Activated effector memory CD4-positive, alpha-beta T cell treated with Interleukin-2 at 50 U/mL for 16 hours (primary cell): ENCODE measurements around the gene PTPRU.

Experiments used
- DNase-seq: peaks from one replicate; pipeline ENCODE4 v3.0.0-alpha.2; 2020

The PTPRU gene

DNA sequence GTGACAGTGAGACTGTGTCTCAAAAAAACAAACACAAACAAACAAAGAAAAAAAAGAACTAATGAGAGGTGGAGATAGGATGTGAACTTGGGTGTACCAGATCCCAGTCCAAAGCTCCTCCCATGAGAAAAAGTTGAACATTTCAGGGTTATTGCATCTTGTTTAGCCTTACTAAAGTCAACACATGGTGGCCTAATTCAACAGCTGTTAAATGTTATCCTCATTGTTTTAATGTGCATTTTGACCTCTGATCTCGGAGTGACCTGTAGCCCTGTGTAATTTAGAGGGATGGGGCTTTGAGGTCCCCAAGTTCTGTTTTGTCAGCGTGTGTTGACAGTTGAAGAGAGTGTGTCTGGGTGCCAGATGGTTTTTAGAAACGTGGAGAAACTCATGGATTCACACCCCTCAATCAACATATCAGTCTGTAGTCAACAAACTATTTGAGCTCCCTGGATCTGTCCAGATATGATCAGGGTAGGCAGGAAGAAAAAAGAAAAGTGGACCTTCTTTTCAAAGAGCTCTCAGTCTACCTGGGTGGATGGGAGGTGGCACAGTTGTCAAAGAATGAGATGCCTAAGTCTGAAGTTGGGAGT, 34.7 kb downstream of the PTPRU start:
- DNase-seq = no peak

DNA sequence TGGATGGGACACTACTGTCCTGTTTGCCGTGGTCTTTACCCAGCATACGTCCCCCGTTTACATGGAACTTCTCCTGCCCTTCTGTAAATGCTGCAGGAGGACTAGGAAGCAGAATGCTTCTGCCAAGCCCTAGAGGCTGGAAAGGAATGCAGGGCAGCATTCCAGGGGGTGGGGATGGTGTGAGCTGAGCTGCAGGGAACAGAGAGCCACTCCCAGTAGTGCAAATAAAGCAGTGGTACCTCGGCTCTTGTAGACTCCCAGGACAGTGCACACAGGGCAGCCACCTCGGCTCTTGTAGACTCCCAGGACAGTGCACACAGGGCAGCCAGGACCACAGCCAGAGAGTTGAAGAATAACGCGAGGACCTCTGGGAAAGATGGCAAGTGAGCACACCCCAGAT, 35.4 kb downstream of the PTPRU start:
- DNase-seq = no peak

DNA sequence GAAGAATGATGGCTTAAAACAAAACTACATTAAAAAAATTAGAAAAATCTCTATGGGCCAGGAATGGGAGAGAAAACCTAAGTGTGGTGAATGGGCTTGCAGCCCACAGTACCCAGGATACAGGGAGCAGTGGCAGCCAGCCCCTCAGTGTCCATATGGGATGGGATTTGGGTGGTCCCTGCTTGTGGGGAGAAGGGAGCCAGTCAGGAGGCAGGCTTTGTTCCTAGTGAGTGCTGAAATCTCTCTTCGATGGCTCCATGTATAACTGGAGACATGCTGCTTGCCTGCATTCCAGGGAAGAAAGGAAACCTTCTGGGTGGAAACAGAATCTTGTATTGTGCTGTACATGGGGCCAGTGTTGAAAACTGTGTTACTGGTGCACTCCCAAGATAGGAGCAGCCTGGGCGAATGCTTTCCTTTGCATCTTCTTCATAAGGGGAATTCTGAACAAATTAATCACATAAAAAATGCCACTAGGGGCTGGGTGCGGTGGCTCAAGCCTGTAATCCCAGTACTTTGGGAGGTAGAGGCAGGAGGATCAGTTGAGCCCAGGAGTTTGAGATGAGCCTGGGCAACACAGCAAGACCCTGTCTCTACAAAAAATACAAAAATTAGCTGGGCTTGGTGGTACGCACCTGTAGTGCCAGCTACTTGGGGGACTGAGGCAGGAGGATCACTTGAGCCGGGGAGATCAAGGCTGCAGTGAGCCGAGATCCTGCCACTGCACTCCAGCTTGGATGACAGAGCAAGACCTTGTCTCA, 36.0 kb downstream of the PTPRU start:
- no peak for DNase-seq

DNA sequence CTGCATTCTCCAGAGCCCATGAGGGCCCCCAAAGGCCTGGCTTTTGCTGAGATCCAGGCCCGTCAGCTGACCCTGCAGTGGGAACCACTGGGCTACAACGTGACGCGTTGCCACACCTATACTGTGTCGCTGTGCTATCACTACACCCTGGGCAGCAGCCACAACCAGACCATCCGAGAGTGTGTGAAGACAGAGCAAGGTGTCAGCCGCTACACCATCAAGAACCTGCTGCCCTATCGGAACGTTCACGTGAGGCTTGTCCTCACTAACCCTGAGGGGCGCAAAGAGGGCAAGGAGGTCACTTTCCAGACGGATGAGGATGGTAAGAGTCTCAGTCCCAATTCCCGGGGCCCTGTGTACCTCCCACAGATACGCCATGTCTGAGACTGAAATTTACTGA, 39.1 kb downstream of the PTPRU start:
- DNase-seq = no peak

DNA sequence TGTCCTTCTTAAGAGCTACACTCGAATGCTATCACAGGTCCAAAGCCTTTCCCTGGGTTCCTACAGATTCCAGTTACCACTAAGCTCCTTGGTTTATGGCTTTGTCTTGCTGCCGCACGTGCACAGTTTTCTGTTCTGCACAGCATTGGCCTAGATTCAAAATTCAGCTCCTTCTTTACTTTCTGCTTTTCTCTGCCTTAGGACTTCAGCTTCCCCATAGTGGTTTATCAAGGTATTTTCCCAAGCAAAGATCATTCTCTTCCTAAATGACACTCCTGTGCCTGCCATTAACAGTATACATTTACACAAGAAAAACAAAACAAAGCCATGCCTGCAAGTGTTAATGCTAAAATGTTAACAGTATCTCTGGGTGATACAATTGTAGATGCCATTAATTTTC, 41.8 kb downstream of the PTPRU start:
- no peak for DNase-seq

DNA sequence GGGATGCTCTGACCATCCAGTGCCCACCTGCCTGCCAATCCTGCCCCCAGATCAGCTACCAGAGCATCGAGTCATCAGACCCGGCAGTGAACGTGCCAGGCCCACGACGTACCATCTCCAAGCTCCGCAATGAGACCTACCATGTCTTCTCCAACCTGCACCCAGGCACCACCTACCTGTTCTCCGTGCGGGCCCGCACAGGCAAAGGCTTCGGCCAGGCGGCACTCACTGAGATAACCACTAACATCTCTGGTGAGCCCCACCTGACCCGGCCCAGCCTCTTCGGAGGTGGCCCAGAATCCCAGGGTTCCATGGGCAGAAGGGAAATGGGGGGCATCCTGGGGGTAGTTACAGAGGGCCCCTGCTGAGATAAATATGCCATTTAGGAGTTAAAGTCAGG, 43.1 kb downstream of the PTPRU start:
- DNase-seq = no peak

DNA sequence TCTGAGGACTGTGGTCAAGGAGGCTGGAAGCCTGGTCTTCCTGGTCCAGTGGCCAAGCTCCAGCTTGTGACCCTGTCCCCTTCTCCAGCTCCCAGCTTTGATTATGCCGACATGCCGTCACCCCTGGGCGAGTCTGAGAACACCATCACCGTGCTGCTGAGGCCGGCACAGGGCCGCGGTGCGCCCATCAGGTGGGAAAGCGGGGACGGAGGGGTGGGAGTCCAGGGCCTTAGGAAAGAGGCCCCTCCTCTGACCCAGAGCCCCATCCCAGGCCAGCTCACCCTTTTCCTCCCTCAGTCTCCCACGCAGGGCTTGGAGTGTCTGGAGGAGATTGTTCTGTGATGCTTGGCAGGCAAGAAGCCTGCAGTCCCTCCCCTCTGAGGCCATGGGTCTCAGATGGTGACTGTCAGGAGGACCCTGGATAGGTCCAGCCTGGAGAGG, 43.6 kb downstream of the PTPRU start:
- DNase-seq = no peak

DNA sequence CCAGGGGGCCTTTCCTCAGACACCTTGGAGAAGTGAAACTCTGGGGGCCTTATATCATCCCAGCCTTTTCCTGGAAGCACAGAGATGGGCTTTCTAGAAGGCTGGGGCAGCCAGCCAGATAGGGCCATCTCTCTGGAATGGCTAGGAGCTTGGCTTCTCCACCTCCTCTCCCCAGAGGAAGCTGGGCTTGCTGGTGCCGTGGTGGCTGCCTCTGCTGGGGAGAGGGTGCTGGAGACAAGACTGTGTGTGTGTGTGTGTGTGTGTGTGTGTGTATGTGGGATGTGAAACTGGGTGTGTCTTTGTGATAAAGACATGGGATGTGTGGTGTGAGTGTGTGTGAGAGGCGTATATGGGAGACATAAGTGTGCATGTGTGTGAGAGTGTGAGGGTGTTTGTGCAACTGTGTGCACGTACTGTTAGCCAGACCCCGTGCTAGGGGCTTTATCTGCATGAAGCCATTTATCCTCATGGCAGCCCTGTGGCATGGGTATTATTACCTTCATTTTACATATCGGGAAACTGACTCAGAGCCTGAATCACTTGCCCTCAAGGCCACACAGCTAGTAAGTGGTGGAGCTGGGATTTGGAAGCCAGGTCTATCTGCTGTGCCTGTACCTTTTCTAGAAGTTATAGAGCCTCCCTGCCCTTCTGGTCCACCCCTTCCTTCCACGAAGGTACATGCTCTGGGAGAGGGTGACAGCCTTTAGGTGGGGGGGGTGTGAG, 44.2 kb downstream of the PTPRU start:
- DNase-seq = no peak

DNA sequence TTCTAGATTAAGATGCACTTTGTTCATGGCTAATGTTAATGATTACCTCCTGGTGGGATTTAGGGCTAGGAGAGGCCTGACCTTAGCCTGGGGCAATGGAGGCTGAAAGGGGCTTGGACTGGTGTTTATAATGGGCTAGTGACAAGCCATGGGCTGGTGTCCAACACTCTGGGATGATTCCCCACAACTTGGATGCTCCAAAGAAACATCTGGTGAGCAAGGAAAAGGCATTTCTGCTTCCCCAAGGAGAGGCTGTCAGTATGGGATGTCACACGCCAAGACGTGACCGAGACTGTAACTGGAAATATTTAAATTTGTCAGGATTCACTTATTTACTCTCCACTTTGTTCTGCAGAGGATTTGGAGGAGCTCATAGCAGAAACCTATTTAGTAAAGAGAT, 45.2 kb downstream of the PTPRU start:
- no peak for DNase-seq

DNA sequence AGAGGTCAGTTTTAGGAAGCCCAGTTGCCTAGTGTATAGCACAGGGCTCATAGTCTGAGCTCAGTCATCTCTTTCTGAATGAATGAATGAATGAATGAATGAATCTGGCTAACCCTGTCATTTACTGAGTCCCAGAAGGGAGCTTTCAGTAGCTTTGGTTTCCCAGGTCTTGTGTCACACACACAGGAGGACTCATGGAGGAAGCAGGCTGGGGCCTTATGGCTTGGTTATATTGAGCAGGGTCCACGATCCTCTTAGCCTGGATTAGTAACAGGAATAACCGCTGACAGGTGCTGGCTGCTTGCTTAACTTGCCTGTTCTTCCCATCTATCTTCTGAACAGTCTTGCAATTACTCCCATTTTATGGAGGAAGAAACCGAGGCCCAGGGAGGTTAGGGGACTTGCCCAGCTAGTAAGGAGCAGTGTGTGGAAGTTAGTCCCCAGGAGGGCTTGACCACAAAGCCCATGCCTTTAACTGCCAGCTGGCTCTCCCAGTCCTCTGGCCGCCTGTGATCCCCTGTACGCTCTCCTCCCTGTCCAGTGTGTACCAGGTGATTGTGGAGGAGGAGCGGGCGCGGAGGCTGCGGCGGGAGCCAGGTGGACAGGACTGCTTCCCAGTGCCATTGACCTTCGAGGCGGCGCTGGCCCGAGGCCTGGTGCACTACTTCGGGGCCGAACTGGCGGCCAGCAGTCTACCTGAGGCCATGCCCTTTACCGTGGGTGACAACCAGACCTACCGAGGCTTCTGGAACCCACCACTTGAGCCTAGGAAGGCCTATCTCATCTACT, 46.0 kb downstream of the PTPRU start:
- DNase-seq = no peak

DNA sequence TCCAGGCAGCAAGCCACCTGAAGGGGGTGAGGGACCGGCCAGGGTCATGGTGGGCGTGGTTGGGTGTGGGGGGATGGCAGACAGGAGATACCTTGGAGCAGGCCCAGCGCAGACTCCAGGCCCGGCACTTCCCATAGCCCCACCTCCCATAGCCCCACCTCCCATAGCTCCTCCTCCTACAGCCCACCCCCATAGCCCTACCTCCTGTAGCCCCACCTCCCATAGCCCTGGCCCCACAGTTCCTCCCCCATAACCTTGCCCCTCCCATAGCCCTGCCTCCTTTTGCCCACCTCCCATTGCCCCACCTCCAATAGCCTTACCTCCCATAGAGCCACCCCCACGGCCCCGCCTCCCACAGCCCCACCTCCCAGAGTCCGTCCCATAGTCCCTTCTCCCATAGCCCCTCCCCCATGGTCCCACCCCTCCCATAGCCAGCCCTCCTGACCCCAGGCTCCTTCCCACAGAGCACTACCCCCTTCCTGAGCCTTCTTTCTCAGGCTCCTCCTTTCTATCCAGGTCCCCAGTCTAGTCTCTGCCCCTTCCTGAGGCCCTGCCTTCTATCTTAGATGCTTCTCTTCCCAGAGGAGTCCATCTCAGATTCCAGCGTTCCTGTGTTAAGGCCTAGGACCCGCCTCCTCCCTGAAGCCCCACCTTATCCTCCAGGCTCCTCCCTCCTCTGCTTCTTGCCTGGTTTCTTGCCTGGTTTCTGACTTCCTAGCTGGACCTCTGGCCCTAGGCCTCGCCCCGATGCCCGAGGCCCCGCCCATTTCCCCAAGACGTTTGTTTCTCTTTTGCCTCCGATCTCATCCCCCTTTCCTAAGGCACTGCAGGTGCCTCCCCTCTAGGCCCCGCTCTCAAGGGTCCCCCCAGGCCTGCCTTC, 46.8 kb downstream of the PTPRU start:
- DNase-seq = no peak

DNA sequence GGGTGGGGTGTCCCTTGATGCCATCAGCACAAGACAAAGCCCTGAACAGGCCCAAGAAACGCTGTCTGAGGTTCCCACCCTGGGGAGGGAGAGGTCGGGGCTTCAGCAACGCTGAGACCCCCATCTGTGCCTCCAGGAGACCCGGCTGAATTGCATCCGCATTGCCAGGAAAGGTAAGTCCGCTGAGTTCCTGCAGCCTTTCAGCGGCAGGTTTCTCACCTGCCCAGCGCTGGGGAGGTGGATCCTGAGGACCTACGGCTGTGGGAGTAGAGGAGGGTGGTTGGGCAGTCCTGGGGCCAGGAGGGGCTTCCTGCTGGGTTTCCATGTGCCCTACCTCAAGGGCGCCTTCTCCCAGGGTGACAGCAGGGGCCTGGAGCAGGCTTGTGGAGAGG, 47.5 kb downstream of the PTPRU start:
- no peak for DNase-seq

DNA sequence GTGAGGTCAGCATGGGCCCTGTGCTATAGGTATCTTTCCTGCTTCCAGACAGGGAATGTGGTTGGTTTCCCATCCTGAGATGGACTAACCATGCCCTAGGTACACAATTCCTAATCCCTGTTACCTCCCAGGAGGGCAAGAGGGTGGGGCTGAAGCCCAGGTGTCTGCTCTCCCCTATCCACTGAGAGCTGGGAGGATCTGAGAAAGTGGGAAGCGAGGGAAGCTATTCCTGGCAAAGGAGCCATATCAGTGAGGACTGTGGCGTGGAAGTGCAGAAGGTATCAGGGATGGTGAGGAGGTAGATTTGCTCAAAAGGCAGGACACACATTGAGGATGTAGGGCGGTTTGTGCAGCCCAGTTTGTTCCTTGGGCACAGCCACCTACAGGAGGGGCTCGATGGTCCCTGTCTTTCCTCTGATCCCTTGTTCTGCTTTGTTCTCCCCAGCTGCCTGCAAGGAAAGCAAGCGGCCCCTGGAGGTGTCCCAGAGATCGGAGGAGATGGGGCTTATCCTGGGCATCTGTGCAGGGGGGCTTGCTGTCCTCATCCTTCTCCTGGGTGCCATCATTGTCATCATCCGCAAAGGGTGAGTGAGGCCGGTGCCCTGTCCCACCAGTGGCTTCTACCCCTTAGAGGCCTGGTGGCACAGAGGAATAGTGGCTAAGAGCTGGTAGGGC, 48.1 kb downstream of the PTPRU start:
- DNase-seq = no peak

DNA sequence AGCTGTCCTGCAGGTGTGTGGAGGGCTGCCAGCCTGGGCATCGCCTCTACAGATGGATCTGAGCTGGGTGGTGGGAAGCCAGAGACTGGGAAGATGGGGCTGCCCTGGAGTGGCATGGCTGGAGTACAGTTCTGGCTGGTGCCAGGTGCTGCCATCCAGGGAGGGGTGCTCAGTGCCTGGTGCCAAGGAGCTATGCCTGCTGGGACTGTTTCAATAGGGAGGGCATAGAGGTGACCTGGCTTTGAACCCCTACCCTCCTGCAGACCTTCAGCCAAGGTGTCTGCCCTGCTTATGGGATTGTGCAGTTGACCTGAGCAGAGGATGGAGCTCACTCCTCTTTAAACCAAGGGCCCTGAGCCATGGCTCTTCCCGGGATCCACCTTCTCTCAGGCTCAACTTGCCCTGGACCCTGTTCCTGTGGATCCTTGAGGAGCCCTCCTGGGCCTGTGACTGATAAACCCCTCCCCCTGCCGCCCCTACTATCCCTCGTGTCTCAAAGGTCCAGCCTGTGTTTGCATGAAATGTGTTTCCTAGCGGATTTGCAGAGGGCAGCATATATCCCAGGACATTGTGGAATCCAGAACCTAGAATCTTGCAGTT, 48.7 kb downstream of the PTPRU start:
- no peak for DNase-seq

DNA sequence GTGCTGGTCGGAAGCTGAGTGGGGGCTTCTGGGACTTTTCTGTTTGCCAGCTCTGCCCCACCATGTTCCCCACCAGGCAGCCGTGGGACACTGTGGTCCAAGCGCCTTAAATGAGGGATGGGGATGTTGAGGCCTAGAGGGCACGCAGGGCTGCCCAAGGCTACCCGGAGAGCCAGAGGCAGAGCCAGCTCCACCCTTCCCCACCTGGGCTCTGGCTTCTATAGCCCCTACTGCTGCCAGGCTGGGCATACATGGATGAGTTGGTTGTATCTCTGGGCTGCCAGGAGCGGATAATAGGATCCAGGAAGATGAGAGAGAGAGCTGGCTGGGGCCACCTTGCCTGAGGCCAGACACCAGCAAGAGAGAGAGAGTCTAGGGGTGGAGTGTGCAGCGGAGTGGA, 49.4 kb downstream of the PTPRU start:
- no peak for DNase-seq

DNA sequence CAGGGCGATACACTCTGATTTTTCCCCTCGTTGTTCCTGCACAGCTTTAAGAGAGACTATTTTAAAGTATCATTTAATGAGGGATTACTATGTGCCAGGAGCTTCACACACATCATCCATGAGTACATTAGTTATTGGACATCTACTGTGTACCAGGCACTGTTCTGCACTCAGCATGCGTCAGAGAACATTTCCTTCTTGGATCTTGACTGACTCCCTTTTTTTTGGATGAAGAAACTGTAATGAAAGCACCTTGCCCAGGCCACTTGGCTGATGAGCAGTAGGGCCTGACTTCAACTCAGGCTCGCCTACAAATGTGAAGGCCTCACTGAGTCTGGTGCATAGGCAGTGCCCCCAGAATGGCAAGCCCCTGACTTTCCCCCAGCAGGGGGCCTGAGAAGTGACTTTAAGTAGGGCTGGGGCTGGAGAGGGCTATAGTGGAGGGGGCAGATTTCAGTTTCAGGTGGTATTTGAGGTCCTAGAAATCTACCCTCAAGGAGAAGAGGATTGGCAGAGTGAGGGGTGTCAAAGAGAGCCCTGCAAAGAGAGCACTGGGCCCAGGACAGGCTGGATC, 50.0 kb downstream of the PTPRU start:
- DNase-seq = no peak

DNA sequence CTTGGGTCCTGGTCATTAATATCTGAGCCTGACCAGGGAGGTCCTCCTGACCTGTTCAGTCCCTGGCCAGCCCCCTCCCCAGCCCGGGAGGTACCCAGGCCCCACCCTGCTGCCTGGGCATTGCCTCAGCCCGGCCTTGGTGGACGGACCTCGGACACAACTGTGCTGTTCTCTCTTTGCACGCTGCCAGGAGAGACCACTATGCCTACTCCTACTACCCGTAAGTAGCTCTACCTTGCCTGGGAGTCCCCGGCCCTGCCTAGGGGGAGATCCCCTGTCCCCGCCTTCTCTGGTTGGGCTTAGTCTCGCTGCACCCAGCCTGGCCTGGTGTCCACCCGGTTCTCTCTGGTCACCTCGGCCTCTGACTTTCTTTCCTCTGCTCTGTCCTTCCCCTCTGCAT, 53.2 kb downstream of the PTPRU start:
- DNase-seq = no peak

DNA sequence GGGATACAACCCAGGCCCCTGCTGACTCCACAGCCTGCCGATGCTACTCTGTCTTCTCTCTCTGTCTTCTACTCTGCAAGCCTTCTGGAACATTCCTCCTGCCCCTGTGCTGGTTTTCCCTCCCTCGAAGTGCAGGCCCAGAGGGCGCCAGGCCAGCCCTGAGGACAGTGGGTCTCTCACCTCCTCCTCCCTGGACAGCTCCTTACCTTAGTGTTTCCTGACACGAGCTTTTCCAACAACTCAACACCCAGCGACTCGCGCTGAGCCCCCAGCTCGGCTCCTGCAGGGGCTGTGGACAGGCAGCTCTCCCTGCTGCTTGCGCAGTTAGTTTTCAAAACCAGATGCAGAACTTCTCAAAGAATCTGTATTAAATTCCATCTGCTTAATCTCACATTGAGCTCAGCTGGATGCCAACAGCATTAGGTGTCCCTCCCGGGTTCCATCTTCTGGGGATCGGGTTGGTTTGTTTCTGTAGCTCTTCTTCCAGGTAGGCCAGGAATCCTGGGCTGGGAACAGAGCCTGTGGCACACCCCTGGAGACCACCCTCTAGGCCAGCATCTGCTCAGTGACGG, 54.2 kb downstream of the PTPRU start:
- DNase-seq = no peak

DNA sequence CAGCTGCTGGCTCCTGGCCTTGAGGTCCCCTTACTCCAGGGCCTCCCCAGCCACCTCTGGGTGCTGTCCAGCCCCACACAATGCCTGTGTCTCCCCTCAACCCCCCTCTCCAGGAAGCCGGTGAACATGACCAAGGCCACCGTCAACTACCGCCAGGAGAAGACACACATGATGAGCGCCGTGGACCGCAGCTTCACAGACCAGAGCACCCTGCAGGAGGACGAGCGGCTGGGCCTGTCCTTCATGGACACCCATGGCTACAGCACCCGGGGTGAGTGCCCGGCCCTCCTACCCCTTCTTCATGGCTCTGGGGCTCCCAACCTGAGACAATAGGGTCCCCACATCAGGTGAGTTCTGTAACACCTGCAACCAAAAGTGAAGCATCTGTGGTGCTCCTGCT, 55.4 kb downstream of the PTPRU start:
- DNase-seq = no peak

DNA sequence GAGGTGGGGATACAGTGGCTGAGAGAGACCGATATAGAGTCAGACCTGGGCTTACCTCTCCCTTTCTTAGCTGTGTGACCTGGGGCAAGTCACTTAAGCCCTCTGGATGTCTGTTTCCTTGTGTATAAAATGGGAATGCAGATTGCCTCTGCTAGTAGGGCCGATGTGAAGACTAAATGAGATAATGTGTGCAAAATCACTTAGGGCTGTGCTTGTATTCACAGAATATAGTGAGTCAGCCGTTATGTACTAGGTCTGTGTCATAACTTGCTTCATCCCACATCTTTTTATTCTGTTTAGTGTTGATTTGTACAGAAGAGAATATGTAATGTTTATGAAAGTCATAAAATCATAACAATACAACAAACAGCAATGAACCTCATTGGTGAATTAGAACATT, 56.0 kb downstream of the PTPRU start:
- no peak for DNase-seq

DNA sequence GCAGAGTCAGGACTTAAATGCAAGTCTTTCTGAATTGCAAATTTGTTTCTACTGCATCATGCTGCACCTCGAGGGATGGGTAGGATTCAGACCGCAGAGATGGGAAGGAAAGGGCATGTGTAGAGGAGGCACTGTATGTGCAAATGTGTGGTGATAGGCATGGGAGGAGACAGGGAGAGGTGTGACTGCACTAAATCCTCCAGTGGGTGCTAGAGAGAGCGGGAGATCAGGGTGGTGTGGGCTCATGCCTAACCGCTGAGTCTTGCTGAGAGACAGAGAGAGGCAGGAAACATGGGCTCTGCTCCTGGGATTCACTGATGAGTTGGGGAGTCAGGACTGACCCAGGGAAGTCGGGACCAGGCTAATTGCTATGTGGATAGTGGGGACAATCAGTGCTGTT, 61.1 kb downstream of the PTPRU start:
- DNase-seq = no peak
